ENCODE measurements around the gene AK8. TPM values are rescaled to one million over a fixed set of nuclear protein-coding genes. Genes with fewer than 3 reads are reported as not detected.

AK8 gene
- total RNA-seq, 3 donors from 2014 or later (not counting 1 experiment from before 2014, with no cell fraction given): 0.14 to 0.21 (median 0.18) TPM

GRCh38 chr9:132757016-132757415 is 121.1 kb downstream of the AK8 start:
- intact Hi-C loops (cut with micrococcal nuclease): no loop called here
- Mint-ChIP-seq H3K9me3 (no peaks in the 10 kb centered on the region), H3K27ac (no peak overlapping the region), H3K27me3 (ENCODE audit: low read depth in 2 of 2) (peaks cover 10 to 21% of the 10 kb centered on the region in 2 donors), H3K4me3 (no peak overlapping the region), H3K36me3 (no peaks in the 10 kb centered on the region), H3K4me1 (no peaks in the 10 kb centered on the region)
- Histone ChIP-seq H3K27me3 (ENCODE audit: control insufficient read depth, insufficient read depth, low read length) (no peaks in the 10 kb centered on the region), H3K9me3 (ENCODE audit: control insufficient read depth, insufficient read depth, low read length) (no peaks in the 10 kb centered on the region), H3K36me3 (ENCODE audit: control insufficient read depth, insufficient read depth, low read length) (no peaks in the 10 kb centered on the region), H3K27ac (ENCODE audit: low read length) (no peak overlapping the region), H3K4me1 (ENCODE audit: control insufficient read depth, insufficient read depth, low read length) (no peaks in the 10 kb centered on the region), H3K4me3 (ENCODE audit: low read length) (no peak overlapping the region)
- 89% methylated on average over 18 of the region's 18 CpGs for WGBS (ENCODE audit: insufficient coverage)
- ATAC-seq (no peak), DNase-seq (no peak)
- TF ChIP-seq, protein P1, sequence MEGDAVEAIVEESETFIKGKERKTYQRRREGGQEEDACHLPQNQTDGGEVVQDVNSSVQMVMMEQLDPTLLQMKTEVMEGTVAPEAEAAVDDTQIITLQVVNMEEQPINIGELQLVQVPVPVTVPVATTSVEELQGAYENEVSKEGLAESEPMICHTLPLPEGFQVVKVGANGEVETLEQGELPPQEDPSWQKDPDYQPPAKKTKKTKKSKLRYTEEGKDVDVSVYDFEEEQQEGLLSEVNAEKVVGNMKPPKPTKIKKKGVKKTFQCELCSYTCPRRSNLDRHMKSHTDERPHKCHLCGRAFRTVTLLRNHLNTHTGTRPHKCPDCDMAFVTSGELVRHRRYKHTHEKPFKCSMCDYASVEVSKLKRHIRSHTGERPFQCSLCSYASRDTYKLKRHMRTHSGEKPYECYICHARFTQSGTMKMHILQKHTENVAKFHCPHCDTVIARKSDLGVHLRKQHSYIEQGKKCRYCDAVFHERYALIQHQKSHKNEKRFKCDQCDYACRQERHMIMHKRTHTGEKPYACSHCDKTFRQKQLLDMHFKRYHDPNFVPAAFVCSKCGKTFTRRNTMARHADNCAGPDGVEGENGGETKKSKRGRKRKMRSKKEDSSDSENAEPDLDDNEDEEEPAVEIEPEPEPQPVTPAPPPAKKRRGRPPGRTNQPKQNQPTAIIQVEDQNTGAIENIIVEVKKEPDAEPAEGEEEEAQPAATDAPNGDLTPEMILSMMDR (IDR thresholded peaks at IDR 0.05): no peak

DNA sequence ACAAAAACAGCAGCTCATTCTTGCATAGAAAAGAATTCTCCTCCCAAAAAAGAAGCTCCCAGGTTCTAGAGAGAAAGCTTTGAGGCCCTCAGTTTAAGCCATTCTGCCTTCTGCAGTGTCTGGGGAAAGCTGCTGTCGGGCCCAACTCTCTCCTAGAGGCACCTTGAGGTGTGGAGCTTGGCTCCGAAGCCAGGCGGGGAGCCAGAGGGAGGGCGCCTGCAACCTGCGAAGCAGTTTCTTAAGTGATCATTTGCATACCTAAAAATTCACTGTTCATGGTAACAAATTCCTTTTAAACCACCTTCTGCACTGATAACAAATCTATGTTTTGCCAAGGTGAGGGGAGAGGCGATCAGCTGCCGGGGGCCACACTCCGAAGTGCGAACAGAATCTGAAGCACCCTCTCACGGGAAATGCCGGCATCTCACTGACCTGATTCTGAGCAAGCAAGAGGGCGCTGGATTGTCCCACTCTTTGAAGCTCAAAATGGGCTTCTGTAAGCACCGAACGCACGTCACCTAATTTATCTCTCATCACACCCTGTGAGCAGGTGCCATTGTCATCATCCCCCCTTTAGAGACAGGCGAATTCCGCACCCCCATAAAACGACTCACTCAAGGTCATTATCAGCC is 121.8 kb downstream of the AK8 start:
- Mint-ChIP-seq H3K4me3 (no peak overlapping the region), H3K27ac (no peak overlapping the region), H3K27me3 (ENCODE audit: low read depth in 2 of 2) (peaks cover 8 to 18% of the 10 kb centered on the region in 2 donors), H3K9me3 (no peaks in the 10 kb centered on the region), H3K36me3 (no peaks in the 10 kb centered on the region), H3K4me1 (no peaks in the 10 kb centered on the region)
- Histone ChIP-seq H3K9me3 (ENCODE audit: control insufficient read depth, insufficient read depth, low read length) (no peaks in the 10 kb centered on the region), H3K4me1 (ENCODE audit: control insufficient read depth, insufficient read depth, low read length) (no peaks in the 10 kb centered on the region), H3K27ac (ENCODE audit: low read length) (no peak overlapping the region), H3K4me3 (ENCODE audit: low read length) (no peak overlapping the region), H3K27me3 (ENCODE audit: control insufficient read depth, insufficient read depth, low read length) (no peaks in the 10 kb centered on the region), H3K36me3 (ENCODE audit: control insufficient read depth, insufficient read depth, low read length) (no peaks in the 10 kb centered on the region)
- ATAC-seq: no peak
- no peak for DNase-seq
- TF ChIP-seq, protein P1 (IDR thresholded peaks at IDR 0.05): no peak
- intact Hi-C loops (cut with micrococcal nuclease): no loop called here
- 91% methylated on average over 18 of the region's 18 CpGs for WGBS (ENCODE audit: insufficient coverage)

DNA sequence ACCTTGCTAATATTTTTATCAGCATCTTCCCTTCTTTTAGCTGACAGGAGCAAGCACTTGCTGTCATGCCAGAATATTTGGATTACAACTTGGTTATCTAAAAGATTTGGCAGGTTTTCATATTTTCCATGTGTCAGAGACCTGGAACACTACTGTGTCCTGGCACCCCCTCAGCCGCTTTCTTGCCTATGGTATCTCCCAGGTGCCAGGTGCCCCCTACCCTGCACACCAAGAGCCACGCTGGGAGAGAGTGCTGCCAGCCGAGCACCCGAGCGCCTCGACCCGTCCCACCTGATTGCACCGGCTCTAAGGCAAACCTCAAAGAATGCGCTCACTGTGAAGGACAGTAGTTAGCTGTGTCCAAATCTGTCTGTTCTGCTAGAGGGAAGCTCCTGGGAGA is 123.0 kb downstream of the AK8 start:
- no peak overlapping the region for H3K4me3 ChIP-seq (ENCODE audit: low read length)
- intact Hi-C loops (cut with micrococcal nuclease): no loop called here
- peaks cover 8 to 16% of the 10 kb centered on the region in 2 donors for H3K27me3 Mint-ChIP-seq (ENCODE audit: low read depth in 2 of 2)
- TF ChIP-seq, protein P1 (IDR thresholded peaks at IDR 0.05): no peak
- no peak overlapping the region for H3K4me3 Mint-ChIP-seq
- H3K9me3 Mint-ChIP-seq: no peaks in the 10 kb centered on the region
- no peaks in the 10 kb centered on the region for H3K4me1 ChIP-seq (ENCODE audit: control insufficient read depth, insufficient read depth, low read length)
- H3K4me1 Mint-ChIP-seq: no peaks in the 10 kb centered on the region
- no peaks in the 10 kb centered on the region for H3K27me3 ChIP-seq (ENCODE audit: control insufficient read depth, insufficient read depth, low read length)
- ATAC-seq: no peak
- WGBS (ENCODE audit: insufficient coverage): 95% methylated on average over 9 of the region's 9 CpGs
- H3K27ac Mint-ChIP-seq: no peak overlapping the region
- no peaks in the 10 kb centered on the region for H3K36me3 Mint-ChIP-seq
- DNase-seq: no peak
- no peak overlapping the region for H3K27ac ChIP-seq (ENCODE audit: low read length)
- no peaks in the 10 kb centered on the region for H3K36me3 ChIP-seq (ENCODE audit: control insufficient read depth, insufficient read depth, low read length)
- no peaks in the 10 kb centered on the region for H3K9me3 ChIP-seq (ENCODE audit: control insufficient read depth, insufficient read depth, low read length)

DNA sequence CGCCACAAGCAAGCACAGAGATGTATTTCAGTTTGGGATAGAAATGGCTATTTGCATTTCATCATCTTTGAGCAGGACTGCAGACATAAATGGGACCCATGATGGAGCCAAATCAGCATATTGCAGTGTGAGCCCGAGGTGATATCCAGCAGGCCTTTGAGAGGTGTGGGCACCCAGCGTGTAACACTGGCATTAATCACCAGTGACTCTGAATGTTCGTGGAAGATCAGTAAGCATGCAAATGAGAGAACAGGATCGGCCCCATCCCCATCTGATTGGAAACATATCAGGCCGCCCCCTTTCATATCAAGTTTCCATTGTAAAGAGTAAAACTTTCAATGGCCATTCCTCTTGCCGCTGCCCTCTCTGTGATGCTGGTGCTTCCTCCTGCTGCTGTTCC is 123.8 kb downstream of the AK8 start:
- no peak for ATAC-seq
- no peak overlapping the region for H3K4me3 ChIP-seq (ENCODE audit: low read length)
- no peaks in the 10 kb centered on the region for H3K9me3 Mint-ChIP-seq
- WGBS (ENCODE audit: insufficient coverage): 91% methylated on average over 7 of the region's 7 CpGs
- H3K27ac ChIP-seq (ENCODE audit: low read length): no peak overlapping the region
- no peaks in the 10 kb centered on the region for H3K9me3 ChIP-seq (ENCODE audit: control insufficient read depth, insufficient read depth, low read length)
- H3K36me3 Mint-ChIP-seq: no peaks in the 10 kb centered on the region
- intact Hi-C loops (cut with micrococcal nuclease): no loop called here
- H3K4me3 Mint-ChIP-seq: no peak overlapping the region
- no peak for DNase-seq
- H3K27ac Mint-ChIP-seq: no peak overlapping the region
- no peaks in the 10 kb centered on the region for H3K36me3 ChIP-seq (ENCODE audit: control insufficient read depth, insufficient read depth, low read length)
- TF ChIP-seq, protein P1 (IDR thresholded peaks at IDR 0.05): no peak
- H3K27me3 Mint-ChIP-seq (ENCODE audit: low read depth in 2 of 2): peaks cover 4 to 11% of the 10 kb centered on the region in 2 donors
- no peaks in the 10 kb centered on the region for H3K4me1 Mint-ChIP-seq
- no peaks in the 10 kb centered on the region for H3K4me1 ChIP-seq (ENCODE audit: control insufficient read depth, insufficient read depth, low read length)
- no peaks in the 10 kb centered on the region for H3K27me3 ChIP-seq (ENCODE audit: control insufficient read depth, insufficient read depth, low read length)

Data from natural killer cell (primary cell).